ENCODE measurements around the gene ARF6. TPM values are rescaled to one million over a fixed set of nuclear protein-coding genes. Genes with fewer than 3 reads are reported as not detected.
"Not testable (repeated sequence)": the region's sequence is repeated elsewhere in the genome, so short reads cannot be mapped to it uniquely, and the experiment has no call there.

The ARF6 gene
- total RNA-seq, 1 donor from 2014 or later, result 53.4 TPM

DNA sequence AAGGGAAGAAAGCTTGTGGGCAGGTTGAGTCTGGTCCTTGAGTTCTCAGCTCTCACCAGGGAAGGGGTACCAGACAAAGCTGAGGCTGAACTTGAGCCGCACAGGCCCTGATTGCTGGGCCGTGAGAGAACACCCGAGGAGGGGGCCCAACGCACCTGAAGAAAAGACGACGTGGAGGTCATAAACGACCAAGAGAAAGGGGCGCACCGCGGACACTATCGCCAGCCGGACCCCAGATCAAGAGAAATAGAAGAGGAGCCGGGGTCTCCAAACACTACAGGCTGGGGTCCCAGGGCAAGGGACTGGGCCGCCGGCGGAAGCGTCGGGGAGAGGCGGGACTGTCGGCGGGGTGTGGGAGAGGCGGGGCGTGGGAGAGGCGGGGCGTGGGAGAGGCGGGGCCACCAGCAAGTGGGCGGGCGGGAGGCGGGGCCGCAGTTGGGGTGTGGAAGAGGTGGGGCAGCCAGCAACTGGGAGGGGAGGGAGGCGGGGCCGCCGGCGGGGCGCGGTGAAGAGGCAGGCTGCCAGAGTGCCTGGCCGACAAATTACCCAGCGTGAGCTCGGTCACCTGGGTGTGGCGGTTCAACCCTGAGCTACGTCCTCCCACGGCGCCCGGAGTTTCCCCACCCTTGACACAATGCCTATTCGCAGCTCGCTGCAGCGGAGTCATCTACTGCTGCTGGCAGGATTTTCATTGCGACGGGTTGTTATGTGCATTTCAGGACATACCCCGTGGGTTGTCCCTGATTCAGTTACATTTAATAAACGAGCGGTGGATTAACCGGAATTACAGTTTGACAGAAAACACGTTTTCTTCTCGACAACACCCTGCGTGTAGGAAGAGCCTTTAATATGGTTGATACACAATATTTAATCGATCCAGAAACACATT, 24.8 kb upstream of the ARF6 start:
- peak; percentile 95 for DNase-seq (ENCODE audit: extremely low spot score, unreplicated experiment)
- H3K27me3 Mint-ChIP-seq (ENCODE audit: unreplicated experiment), result no peaks in the 10 kb centered on the region
- no peaks in the 10 kb centered on the region for H3K36me3 Mint-ChIP-seq (ENCODE audit: unreplicated experiment)
- TF ChIP-seq, protein P1, sequence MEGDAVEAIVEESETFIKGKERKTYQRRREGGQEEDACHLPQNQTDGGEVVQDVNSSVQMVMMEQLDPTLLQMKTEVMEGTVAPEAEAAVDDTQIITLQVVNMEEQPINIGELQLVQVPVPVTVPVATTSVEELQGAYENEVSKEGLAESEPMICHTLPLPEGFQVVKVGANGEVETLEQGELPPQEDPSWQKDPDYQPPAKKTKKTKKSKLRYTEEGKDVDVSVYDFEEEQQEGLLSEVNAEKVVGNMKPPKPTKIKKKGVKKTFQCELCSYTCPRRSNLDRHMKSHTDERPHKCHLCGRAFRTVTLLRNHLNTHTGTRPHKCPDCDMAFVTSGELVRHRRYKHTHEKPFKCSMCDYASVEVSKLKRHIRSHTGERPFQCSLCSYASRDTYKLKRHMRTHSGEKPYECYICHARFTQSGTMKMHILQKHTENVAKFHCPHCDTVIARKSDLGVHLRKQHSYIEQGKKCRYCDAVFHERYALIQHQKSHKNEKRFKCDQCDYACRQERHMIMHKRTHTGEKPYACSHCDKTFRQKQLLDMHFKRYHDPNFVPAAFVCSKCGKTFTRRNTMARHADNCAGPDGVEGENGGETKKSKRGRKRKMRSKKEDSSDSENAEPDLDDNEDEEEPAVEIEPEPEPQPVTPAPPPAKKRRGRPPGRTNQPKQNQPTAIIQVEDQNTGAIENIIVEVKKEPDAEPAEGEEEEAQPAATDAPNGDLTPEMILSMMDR (IDR thresholded peaks at IDR 0.05), result no peak
- peak overlapping the region; percentile 99 for H3K27ac Mint-ChIP-seq (ENCODE audit: unreplicated experiment)
- peaks cover 11% of the 10 kb centered on the region for H3K4me1 Mint-ChIP-seq (ENCODE audit: unreplicated experiment)
- H3K4me3 Mint-ChIP-seq (ENCODE audit: unreplicated experiment), result peak overlapping the region; percentile 87
- H3K9me3 Mint-ChIP-seq (ENCODE audit: unreplicated experiment), result no peaks in the 10 kb centered on the region

GRCh38 chr14:49868720-49869114, 24.2 kb upstream of the ARF6 start:
- Mint-ChIP-seq H3K9me3 (ENCODE audit: unreplicated experiment) (no peaks in the 10 kb centered on the region), H3K36me3 (ENCODE audit: unreplicated experiment) (no peaks in the 10 kb centered on the region), H3K4me1 (ENCODE audit: unreplicated experiment) (peaks cover 12% of the 10 kb centered on the region), H3K27ac (ENCODE audit: unreplicated experiment) (peak overlapping the region; percentile 88), H3K27me3 (ENCODE audit: unreplicated experiment) (no peaks in the 10 kb centered on the region), H3K4me3 (ENCODE audit: unreplicated experiment) (peak overlapping the region; percentile 87)
- TF ChIP-seq, protein P1 (IDR thresholded peaks at IDR 0.05), result no peak
- no peak for DNase-seq (ENCODE audit: extremely low spot score, unreplicated experiment)

DNA sequence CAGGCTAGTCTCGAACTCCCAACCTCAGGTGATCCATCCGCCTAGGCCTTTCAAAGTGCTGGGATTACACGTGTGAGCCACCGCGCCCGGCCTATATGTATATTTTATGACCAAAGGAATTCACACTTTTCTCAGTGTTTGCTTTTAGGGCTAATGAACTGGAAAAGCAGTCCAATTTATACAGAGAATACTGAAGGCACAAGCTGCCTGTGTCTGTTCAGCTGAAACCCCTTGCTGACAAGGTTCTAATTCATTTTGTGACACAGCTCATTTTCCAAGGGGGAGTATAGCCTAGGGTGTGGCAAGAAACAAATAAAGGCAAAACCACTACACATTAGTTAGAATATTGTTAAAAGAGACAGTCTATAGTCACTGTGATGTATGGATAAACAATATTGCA, 22.0 kb upstream of the ARF6 start:
- TF ChIP-seq, protein P1 (IDR thresholded peaks at IDR 0.05), result no peak

GRCh38 chr14:49873548-49873947, 19.3 kb upstream of the ARF6 start:
- not testable (repeated sequence) for H3K27me3 Mint-ChIP-seq (ENCODE audit: unreplicated experiment); DNase-seq (ENCODE audit: extremely low spot score, unreplicated experiment); H3K36me3 Mint-ChIP-seq (ENCODE audit: unreplicated experiment); H3K9me3 Mint-ChIP-seq (ENCODE audit: unreplicated experiment); H3K27ac Mint-ChIP-seq (ENCODE audit: unreplicated experiment); H3K4me1 Mint-ChIP-seq (ENCODE audit: unreplicated experiment); H3K4me3 Mint-ChIP-seq (ENCODE audit: unreplicated experiment)

More for the DNA sequence above, 22.0 kb upstream of the ARF6 start:
- Mint-ChIP-seq H3K4me1 (ENCODE audit: unreplicated experiment) (peaks cover 12% of the 10 kb centered on the region), H3K36me3 (ENCODE audit: unreplicated experiment) (no peaks in the 10 kb centered on the region), H3K9me3 (ENCODE audit: unreplicated experiment) (no peaks in the 10 kb centered on the region), H3K4me3 (ENCODE audit: unreplicated experiment) (no peak overlapping the region), H3K27me3 (ENCODE audit: unreplicated experiment) (no peaks in the 10 kb centered on the region), H3K27ac (ENCODE audit: unreplicated experiment) (no peak overlapping the region)
- no peak for DNase-seq (ENCODE audit: extremely low spot score, unreplicated experiment)

DNA sequence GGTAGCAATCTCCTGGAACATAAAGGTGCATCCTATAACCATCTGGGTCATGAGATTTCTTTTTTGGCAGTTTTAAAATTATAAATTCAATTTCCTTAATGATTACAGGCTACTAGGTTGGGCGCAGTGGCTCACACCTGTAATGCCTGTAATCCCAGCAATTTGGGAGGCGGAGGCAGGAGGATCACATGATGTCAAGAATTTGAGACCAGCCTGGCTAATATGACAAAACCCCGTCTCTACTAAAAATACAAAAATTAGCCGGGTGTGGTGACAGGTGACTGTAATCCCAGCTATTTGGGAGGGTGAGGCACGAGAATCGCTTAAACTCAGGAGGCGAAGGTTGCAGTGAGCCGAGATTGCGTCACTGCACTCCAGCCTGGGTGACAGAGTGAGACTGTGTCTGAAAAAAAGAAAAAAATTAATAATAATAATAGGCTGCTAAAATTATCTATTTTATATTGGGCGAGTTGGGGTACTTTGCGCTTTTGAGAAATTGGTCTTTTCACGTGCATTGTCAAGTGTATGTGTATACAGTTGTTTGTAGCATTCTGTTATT, 17.2 kb upstream of the ARF6 start:
- DNase-seq (ENCODE audit: extremely low spot score, unreplicated experiment), result no peak
- H3K4me3 Mint-ChIP-seq (ENCODE audit: unreplicated experiment), result no peak overlapping the region
- H3K4me1 Mint-ChIP-seq (ENCODE audit: unreplicated experiment), result peaks cover 4% of the 10 kb centered on the region
- no peaks in the 10 kb centered on the region for H3K27me3 Mint-ChIP-seq (ENCODE audit: unreplicated experiment)
- no peak overlapping the region for H3K27ac Mint-ChIP-seq (ENCODE audit: unreplicated experiment)
- no peaks in the 10 kb centered on the region for H3K9me3 Mint-ChIP-seq (ENCODE audit: unreplicated experiment)
- H3K36me3 Mint-ChIP-seq (ENCODE audit: unreplicated experiment), result no peaks in the 10 kb centered on the region
- TF ChIP-seq, protein P1 (IDR thresholded peaks at IDR 0.05), result no peak

All from osteocyte (in vitro differentiated cells).